Pancreas (tissue), 10 donors: ENCODE measurements around the gene CLDND1. TPM values are rescaled to one million over a fixed set of nuclear protein-coding genes. Genes with fewer than 3 reads are reported as not detected.
A peak's percentile ranks its signal among the peaks of the same experiment; 100 is the strongest.

Experiments used
- ATAC-seq, 4 donors: fragments of 200-7000 bp; cut with Tn5 transposase; one replicate each; pipeline versions ENCODE4 v1.8.0 to v1.9.1; 2020; ENCODE audit warnings: mild to moderate bottlenecking in 4 of 4, moderate library complexity in 4 of 4
- DNase-seq, 6 donors: peaks; one replicate each; pipeline ENCODE4 v3.0.0-alpha.2; 2020
- FAIRE-seq: peaks from 2 replicates; lab custom pipeline; 2012; peaks lifted over from hg19 to GRCh38; lab: Jason Lieb, UNC
- H3K27ac ChIP-seq, 4 donors: fragments of 200-600 bp; sonication (generic); 1 replicate in 3 of 4; 2 replicates in 1 of 4; pipeline versions ENCODE4 v1.5.0 to v1.8.0; 2020
- H3K27me3 ChIP-seq, 4 donors: fragments of 200-600 bp; one replicate each; pipeline ENCODE4 v1.8.0; 2021
- H3K36me3 ChIP-seq, 3 donors: fragments of 200-600 bp; sonication (generic) in 1 of 3; one replicate each; pipeline versions ENCODE4 v1.5.0 to v1.8.0; 2020 to 2021
- H3K4me1 ChIP-seq, 3 donors: fragments of 200-600 bp; one replicate each; pipeline ENCODE4 v1.8.0; 2021
- H3K4me3 ChIP-seq, 4 donors: fragments of 200-600 bp; sonication (generic) in 2 of 4; one replicate each; pipeline versions ENCODE4 v1.5.0 to v1.8.0; 2020 to 2021
- H3K9me3 ChIP-seq, 4 donors: fragments of 200-600 bp; one replicate each; pipeline ENCODE4 v1.8.0; 2021
- WGBS, 2 donors: extraction: QIAGEN DNeasy Blood & Tissue Kit; methylation state at CpG; one replicate each; pipeline ENCODE4 v1.1.7; 2013; 5-methylcytosine and 5-hydroxymethylcytosine counted together
- intact Hi-C, 3 donors: fragments of 100-400 bp; cut with DNase I; formaldehyde crosslinking; loops; one replicate each; pipeline versions ENCODE4 v1.11.1 to v1.14.2; 2022
- polyA plus RNA-seq, 2 donors: library from polyadenylated mRNA; stranded (reverse); fragments of 200-250 nt; gene quantifications; one replicate each; pipeline ENCODE4 v1.2.3, GENCODE V29; 2013
- total RNA-seq, 6 donors: library from RNA; stranded (reverse); fragmentation: NEBNext Ultra II Directional in 4 of 6; extraction: Animal tissue kit (Norgen Biotek cat#: 25700) in 4 of 6; gene quantifications; one replicate each; pipeline versions ENCODE4 v1.2.1 to v1.2.4, GENCODE V29; 2021 to 2023
- TF ChIP-seq, protein P1 (sequence below), 4 donors: fragments of 200-600 bp; sonication (generic) in 3 of 4; IDR thresholded peaks; one replicate each; pipeline versions ENCODE4 v1.5.0 to v1.8.0; 2021; ENCODE audit warnings: antibody characterized with exemption in 4 of 4
- donor health status: healthy with polysubstance abuse.
- donor health status: DM: no; HTN: no; CAD: no; lungs with moderate emphysema.
- donor health status: DM: no; HTN: no; CAD: no.
- donor health status: control.
- donor health status: control.
- donor health status: Bipolar disorder and iron deficiency.
- donor health status: DM: yes; HTN: yes; CAD: no.
- donor health status: DM: no; HTN: no; CAD: no.
- donor health status: DM: no; HTN: no; CAD: no.
- donor health status: DM: yes; HTN: yes; CAD: no.

The CLDND1 gene
- total and polyA plus RNA-seq, 8 donors, result 16.0 to 37.2 (median 22.3) TPM

DNA sequence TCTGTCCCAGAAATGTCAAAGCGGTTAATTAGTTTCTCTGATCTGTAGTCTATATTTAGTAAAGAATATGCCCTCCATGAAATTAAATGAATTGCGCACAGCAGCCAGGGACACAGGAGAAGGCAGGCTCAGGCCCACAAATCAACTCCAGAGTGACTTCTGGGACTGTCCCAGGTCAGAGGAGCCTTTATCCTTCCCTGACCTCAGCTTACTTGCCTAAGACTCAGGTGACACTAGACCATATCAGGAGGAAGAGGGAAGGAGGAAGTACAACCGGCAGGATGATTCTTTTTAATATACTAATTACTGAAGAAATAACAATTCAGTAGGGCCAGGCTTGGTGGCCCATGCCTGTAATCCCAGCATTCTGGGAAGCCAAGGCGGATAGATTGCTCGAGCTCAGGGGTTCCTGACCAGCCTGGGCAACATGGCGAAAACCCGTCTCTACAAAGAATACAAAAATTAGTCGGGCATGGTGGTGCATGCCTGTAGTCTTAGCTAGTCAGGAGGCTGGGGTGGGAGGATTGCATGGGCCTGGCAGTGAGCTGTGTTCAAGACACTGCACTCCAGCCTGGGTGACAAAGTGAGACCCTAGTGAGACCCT lies 7.3 kb upstream of the CLDND1 start:
- no peaks in the 10 kb centered on the region for H3K36me3 ChIP-seq
- TF ChIP-seq, protein P1, sequence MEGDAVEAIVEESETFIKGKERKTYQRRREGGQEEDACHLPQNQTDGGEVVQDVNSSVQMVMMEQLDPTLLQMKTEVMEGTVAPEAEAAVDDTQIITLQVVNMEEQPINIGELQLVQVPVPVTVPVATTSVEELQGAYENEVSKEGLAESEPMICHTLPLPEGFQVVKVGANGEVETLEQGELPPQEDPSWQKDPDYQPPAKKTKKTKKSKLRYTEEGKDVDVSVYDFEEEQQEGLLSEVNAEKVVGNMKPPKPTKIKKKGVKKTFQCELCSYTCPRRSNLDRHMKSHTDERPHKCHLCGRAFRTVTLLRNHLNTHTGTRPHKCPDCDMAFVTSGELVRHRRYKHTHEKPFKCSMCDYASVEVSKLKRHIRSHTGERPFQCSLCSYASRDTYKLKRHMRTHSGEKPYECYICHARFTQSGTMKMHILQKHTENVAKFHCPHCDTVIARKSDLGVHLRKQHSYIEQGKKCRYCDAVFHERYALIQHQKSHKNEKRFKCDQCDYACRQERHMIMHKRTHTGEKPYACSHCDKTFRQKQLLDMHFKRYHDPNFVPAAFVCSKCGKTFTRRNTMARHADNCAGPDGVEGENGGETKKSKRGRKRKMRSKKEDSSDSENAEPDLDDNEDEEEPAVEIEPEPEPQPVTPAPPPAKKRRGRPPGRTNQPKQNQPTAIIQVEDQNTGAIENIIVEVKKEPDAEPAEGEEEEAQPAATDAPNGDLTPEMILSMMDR (IDR thresholded peaks at IDR 0.05), result no peak
- H3K4me1 ChIP-seq, result no peaks in the 10 kb centered on the region
- FAIRE-seq (no peak), ATAC-seq (no peak), DNase-seq (no peak)
- WGBS, 2 donors, result 82 to 84% methylated on average over 8 of the region's 8 CpGs
- no peak overlapping the region for H3K27ac ChIP-seq
- no peak overlapping the region for H3K4me3 ChIP-seq
- H3K27me3 ChIP-seq, result no peaks in the 10 kb centered on the region
- H3K9me3 ChIP-seq, result no peaks in the 10 kb centered on the region
- intact Hi-C loops, result no loop called here

DNA sequence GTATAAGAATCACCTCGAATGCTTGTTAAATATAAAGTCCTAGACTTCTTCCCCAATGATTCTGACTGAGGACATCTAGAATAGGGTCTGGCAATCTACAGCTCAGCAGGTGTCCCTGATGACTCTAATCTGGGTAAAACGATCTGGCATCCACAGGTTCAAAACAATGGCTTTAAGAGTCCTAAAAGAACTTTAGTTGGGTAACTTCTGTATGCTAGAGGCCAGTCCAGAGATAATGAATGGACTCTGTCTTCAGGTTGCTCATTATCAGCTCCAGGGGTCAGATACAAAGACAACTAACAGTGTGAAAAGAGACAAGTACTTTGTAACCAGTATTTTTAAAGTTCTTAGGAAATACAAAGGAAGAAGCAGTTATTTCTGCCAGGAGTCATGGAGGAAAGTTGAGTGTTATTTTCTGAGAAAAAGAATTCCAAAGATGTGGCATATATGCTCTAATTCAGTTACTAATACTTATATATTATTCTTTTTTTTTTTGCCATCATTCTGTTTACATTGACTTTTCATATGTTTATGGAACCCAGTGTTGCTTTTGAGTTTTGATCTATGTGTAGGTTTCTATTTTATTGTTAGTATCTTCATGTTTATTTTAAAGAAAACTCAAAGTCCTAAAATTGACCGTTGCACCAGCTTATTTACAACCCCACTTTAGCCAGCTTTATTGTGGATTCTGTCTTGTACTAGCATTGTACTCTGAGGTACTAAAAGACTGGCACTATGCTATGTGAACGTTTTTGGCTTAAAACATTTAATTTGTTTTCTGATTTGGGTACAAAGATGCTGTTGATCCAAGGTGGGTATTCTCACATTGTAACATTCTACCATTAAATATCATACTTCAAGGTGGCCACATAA lies 6.0 kb upstream of the CLDND1 start:
- intact Hi-C loops, result no loop called here
- Histone ChIP-seq H3K27ac (no peak overlapping the region), H3K27me3 (no peaks in the 10 kb centered on the region), H3K4me3 (no peak overlapping the region), H3K4me1 (no peaks in the 10 kb centered on the region), H3K36me3 (no peaks in the 10 kb centered on the region), H3K9me3 (no peaks in the 10 kb centered on the region)
- FAIRE-seq, result no peak
- 26 to 37% methylated on average over 4 of the region's 4 CpGs for WGBS, 2 donors
- ATAC-seq, result no peak
- no peak for DNase-seq
- TF ChIP-seq, protein P1 (IDR thresholded peaks at IDR 0.05), result no peak

DNA sequence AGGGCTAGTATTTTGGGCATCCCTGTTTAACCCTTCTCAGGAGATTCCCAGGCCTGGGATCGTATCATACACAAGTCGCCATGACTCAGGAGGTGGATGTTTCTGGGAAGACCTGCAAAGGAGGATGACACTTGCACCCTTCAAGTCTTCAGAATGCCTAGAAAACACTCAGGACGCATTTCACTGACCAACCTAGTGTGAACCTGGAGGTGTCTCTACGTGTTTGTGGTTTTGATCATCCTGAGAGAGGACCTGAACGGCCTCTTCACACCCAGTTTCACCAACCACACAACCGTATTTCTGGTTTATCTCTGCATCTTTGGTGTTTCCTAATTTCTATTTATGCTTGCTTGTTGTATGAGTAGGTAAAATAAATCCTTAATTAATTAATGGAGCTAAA lies 2.8 kb upstream of the CLDND1 start:
- DNase-seq, result no peak
- H3K27ac ChIP-seq, result no peak overlapping the region
- TF ChIP-seq, protein P1 (IDR thresholded peaks at IDR 0.05), result no peak
- no peak for ATAC-seq
- intact Hi-C loops, result no loop called here
- WGBS, 2 donors, result 74 to 82% methylated on average over 6 of the region's 6 CpGs
- H3K27me3 ChIP-seq, result no peaks in the 10 kb centered on the region
- H3K4me3 ChIP-seq, result no peak overlapping the region
- H3K36me3 ChIP-seq, result no peaks in the 10 kb centered on the region
- no peak for FAIRE-seq
- no peaks in the 10 kb centered on the region for H3K9me3 ChIP-seq
- H3K4me1 ChIP-seq, result peaks cover 0 to 9% (median 7%) of the 10 kb centered on the region in 3 donors

DNA sequence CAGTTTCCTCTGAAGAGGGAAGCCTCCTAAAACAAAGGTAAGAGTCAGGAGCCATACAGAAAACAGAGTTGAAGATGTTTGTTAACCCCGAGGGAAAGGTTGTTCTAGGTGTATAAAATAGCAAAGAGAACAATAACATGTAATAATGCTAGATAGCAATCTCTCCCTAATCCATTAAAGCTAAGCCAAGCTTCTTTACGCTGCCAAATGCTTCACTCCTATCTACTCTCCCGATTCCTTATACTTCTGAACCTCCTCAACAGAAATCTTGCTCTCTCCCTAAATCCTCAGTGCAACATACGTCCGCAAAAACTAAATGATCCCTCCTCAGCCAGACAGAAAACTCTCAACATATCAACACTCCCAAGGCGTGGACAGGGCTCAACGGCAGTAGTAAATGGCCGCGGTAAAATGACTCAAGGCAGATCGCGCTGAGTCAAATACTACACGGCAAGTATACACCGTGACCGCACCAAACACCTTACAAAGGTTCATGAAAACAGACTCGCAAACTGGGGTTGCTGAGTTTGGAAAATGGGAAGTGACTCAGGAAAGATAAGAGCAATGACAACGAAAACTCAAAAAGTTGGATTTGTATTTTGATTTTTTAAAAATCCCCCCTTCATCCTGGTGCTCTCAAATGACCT lies 682 bp downstream of the CLDND1 start:
- peak; percentile 59 to 80 (median 68) for ATAC-seq
- H3K27me3 ChIP-seq, result no peaks in the 10 kb centered on the region
- H3K9me3 ChIP-seq, result no peaks in the 10 kb centered on the region
- DNase-seq, result peak in 4 of 6 donors; percentile 34 to 47 (median 41)
- H3K4me1 ChIP-seq, result peaks cover 0 to 9% (median 7%) of the 10 kb centered on the region in 3 donors
- intact Hi-C loops, result no loop called here
- peak overlapping the region; percentile 87 to 95 (median 91) for H3K27ac ChIP-seq
- WGBS, 2 donors, result 0% methylated on average over 16 of the region's 16 CpGs
- H3K36me3 ChIP-seq, result peaks cover 0 to 4% (median 0%) of the 10 kb centered on the region in 3 donors
- TF ChIP-seq, protein P1 (IDR thresholded peaks at IDR 0.05), result no peak
- peak; percentile 17 for FAIRE-seq
- peak overlapping the region; percentile 56 to 82 (median 74) for H3K4me3 ChIP-seq
